Measurements from ENCODE around the gene SLC49A4.
A peak's percentile ranks its signal among the peaks of the same experiment; 100 is the strongest.

Gene SLC49A4

GRCh38 chr3:122785231-122785630 is 9.6 kb upstream of the SLC49A4 start:
- no peak for DNase-seq (ENCODE audit: low read depth, low spot score)
- peak overlapping the region; percentile 53 for H3K27ac ChIP-seq

- H3K27ac ChIP-seq = peak overlapping the region; percentile 53
Observed at GRCh38 chr3:122786066-122786465, 8.8 kb upstream of the SLC49A4 start.

GRCh38 chr3:122787872-122788271 is 7.0 kb upstream of the SLC49A4 start:
- no peak overlapping the region for H3K27ac ChIP-seq
- no peak for DNase-seq (ENCODE audit: low read depth, low spot score)

More at GRCh38 chr3:122786066-122786465, 8.8 kb upstream of the SLC49A4 start:
- no peak for DNase-seq (ENCODE audit: low read depth, low spot score)

GRCh38 chr3:122789585-122790273 is 5.1 kb upstream of the SLC49A4 start:
- DNase-seq (ENCODE audit: low read depth, low spot score) = no peak
- peak overlapping the region; percentile 83 for H3K27ac ChIP-seq

GRCh38 chr3:122793568-122794416 is 1.1 kb upstream of the SLC49A4 start, which contains the start of gene HSPBAP1:
TSS of gene HSPBAP1 (minus strand) at chr3:122793831. CDS start at chr3:122793680, 151 bp downstream.
- peak; percentile 66 for DNase-seq (ENCODE audit: low read depth, low spot score)

GRCh38 chr3:122794483-122794778 is 438 bp upstream of the SLC49A4 start:
- no peak for DNase-seq (ENCODE audit: low read depth, low spot score)
- peak overlapping the region; percentile 93 for H3K27ac ChIP-seq

More at GRCh38 chr3:122793568-122794416, 1.1 kb upstream of the SLC49A4 start, which contains the start of gene HSPBAP1:
- peak within 1 kb of the TSS; percentile 93 for H3K27ac ChIP-seq

GRCh38 chr3:122795674-122796195 is 866 bp downstream of the SLC49A4 start:
- peak overlapping the region; percentile 93 for H3K27ac ChIP-seq
- no peak for DNase-seq (ENCODE audit: low read depth, low spot score)

GRCh38 chr3:122797291-122797690 is 2.4 kb downstream of the SLC49A4 start:
- DNase-seq (ENCODE audit: low read depth, low spot score) = no peak
- H3K27ac ChIP-seq = peak overlapping the region; percentile 93

GRCh38 chr3:122799322-122799721 is 4.5 kb downstream of the SLC49A4 start:
- DNase-seq (ENCODE audit: low read depth, low spot score) = no peak
- H3K27ac ChIP-seq = no peak overlapping the region

GRCh38 chr3:122800031-122800430 is 5.2 kb downstream of the SLC49A4 start:
- peak overlapping the region; percentile 48 for H3K27ac ChIP-seq
- DNase-seq (ENCODE audit: low read depth, low spot score) = no peak

GRCh38 chr3:122800706-122801237 is 5.9 kb downstream of the SLC49A4 start:
- DNase-seq (ENCODE audit: low read depth, low spot score) = peak; percentile 81
- H3K27ac ChIP-seq = peak overlapping the region; percentile 48

- no peak for DNase-seq (ENCODE audit: low read depth, low spot score)
Observed at GRCh38 chr3:122802323-122802722, 7.5 kb downstream of the SLC49A4 start.

GRCh38 chr3:122803977-122804376 is 9.1 kb downstream of the SLC49A4 start:
- no peak for DNase-seq (ENCODE audit: low read depth, low spot score)
- no peak overlapping the region for H3K27ac ChIP-seq

More at GRCh38 chr3:122802323-122802722, 7.5 kb downstream of the SLC49A4 start:
- no peak overlapping the region for H3K27ac ChIP-seq

- no peak for DNase-seq (ENCODE audit: low read depth, low spot score)
- H3K27ac ChIP-seq = no peak overlapping the region
Observed at GRCh38 chr3:122810734-122811133, 15.9 kb downstream of the SLC49A4 start.

- no peak for DNase-seq (ENCODE audit: low read depth, low spot score)
- no peak overlapping the region for H3K27ac ChIP-seq
Observed at GRCh38 chr3:122816587-122816986, 21.7 kb downstream of the SLC49A4 start.

GRCh38 chr3:122824465-122825381 is 29.9 kb downstream of the SLC49A4 start:
- no peak for DNase-seq (ENCODE audit: low read depth, low spot score)
- H3K27ac ChIP-seq = no peak overlapping the region

- no peak for DNase-seq (ENCODE audit: low read depth, low spot score)
- no peak overlapping the region for H3K27ac ChIP-seq
Observed at GRCh38 chr3:122825460-122825859, 30.6 kb downstream of the SLC49A4 start.

- no peak overlapping the region for H3K27ac ChIP-seq
- DNase-seq (ENCODE audit: low read depth, low spot score) = no peak
Observed at GRCh38 chr3:122826278-122826677, 31.4 kb downstream of the SLC49A4 start.

- no peak for DNase-seq (ENCODE audit: low read depth, low spot score)
- no peak overlapping the region for H3K27ac ChIP-seq
Observed at GRCh38 chr3:122828281-122828680, 33.4 kb downstream of the SLC49A4 start.

- no peak for DNase-seq (ENCODE audit: low read depth, low spot score)
- H3K27ac ChIP-seq = no peak overlapping the region
Observed at GRCh38 chr3:122835590-122835989, 40.7 kb downstream of the SLC49A4 start.
